22Rv1 (cell line): Measurements from ENCODE around the gene KIAA2012.

Source experiments
- CTCF ChIP-seq: fragments of 450-650 bp; IDR thresholded peaks from 2 replicates; pipeline ENCODE4 v1.5.1; 2017; ENCODE audit warnings: mild to moderate bottlenecking
- ZFX ChIP-seq: fragments of 450-650 bp; IDR thresholded peaks from 2 replicates; pipeline ENCODE4 v1.6.1; 2017; ENCODE audit warnings: antibody characterized with exemption, borderline replicate concordance

- TF ChIP-seq CTCF (no peak), ZFX (no peak)
Measured at GRCh38 chr2:202122163-202122540, 49.1 kb downstream of the KIAA2012 start.
